GOT3 (cell line): Measurements from ENCODE around the gene GPC3.

Source experiments
- DNase-seq: peaks from one replicate; lab custom pipeline; 2025; ENCODE audit warnings: mixed read lengths; lab: John Stamatoyannopoulos, UW

The GPC3 gene

GRCh38 chrX:133513123-133513522 is 472.3 kb downstream of the GPC3 start:
- no peak for DNase-seq

- no peak for DNase-seq
Observed at GRCh38 chrX:133511041-133511440, 474.4 kb downstream of the GPC3 start.

- DNase-seq = no peak
Observed at GRCh38 chrX:133497356-133497755, 488.0 kb downstream of the GPC3 start.

- DNase-seq = no peak
Observed at GRCh38 chrX:133495464-133496391, 489.7 kb downstream of the GPC3 start.

- DNase-seq = no peak
Observed at GRCh38 chrX:133493366-133493765, 492.0 kb downstream of the GPC3 start.

- DNase-seq = no peak
Observed at GRCh38 chrX:133490955-133491354, 494.4 kb downstream of the GPC3 start.
